RKO (cell line): Measurements from ENCODE around the gene IP6K1.
"Not testable (repeated sequence)": the region's sequence is repeated elsewhere in the genome, so short reads cannot be mapped to it uniquely, and the experiment has no call there.

Experiments
- DNase-seq: peaks from one replicate; pipeline ENCODE4 v3.0.0-alpha.2; 2016; ENCODE audit warnings: low spot score

The IP6K1 gene

GRCh38 chr3:49786357-49787181 lies at the start of gene IP6K1:
TSS of gene IP6K1 (minus strand) at chr3:49786542. CDS start at chr3:49748040, 38,502 bp downstream.
- DNase-seq = peak; percentile 100

GRCh38 chr3:49831341-49831740 lies 45.0 kb upstream of the IP6K1 start:
- DNase-seq = no peak

- DNase-seq = no peak
Measured at GRCh38 chr3:49826016-49826415, 39.7 kb upstream of the IP6K1 start.

GRCh38 chr3:49823131-49823530 lies 36.8 kb upstream of the IP6K1 start:
- DNase-seq = not testable (repeated sequence)

- DNase-seq = no peak
Measured at GRCh38 chr3:49813497-49814174, 27.3 kb upstream of the IP6K1 start, which contains the start of gene UBA7. TSS of gene UBA7 (minus strand) at chr3:49813953. CDS start at chr3:49813787, 166 bp downstream.

GRCh38 chr3:49812916-49813496 lies 26.7 kb upstream of the IP6K1 start:
- no peak for DNase-seq

GRCh38 chr3:49807431-49808114 lies 21.2 kb upstream of the IP6K1 start:
- DNase-seq = no peak

- DNase-seq = no peak
Measured at GRCh38 chr3:49806850-49807249, 20.5 kb upstream of the IP6K1 start.

GRCh38 chr3:49805897-49806701 lies 19.8 kb upstream of the IP6K1 start:
- DNase-seq = no peak

- no peak for DNase-seq
Measured at GRCh38 chr3:49805367-49805782, 19.0 kb upstream of the IP6K1 start.

GRCh38 chr3:49804141-49805041 lies 18.0 kb upstream of the IP6K1 start:
- no peak for DNase-seq

- DNase-seq = peak; percentile 46
Measured at GRCh38 chr3:49803465-49804140, 17.3 kb upstream of the IP6K1 start.

- peak; percentile 88 for DNase-seq
Measured at GRCh38 chr3:49802719-49803464, 16.6 kb upstream of the IP6K1 start, which contains the start of gene INKA1. TSS of gene INKA1 (plus strand) at chr3:49803261. CDS start at chr3:49803393, 132 bp downstream.

GRCh38 chr3:49801160-49801559 lies 14.8 kb upstream of the IP6K1 start:
- no peak for DNase-seq

GRCh38 chr3:49799761-49800160 lies 13.4 kb upstream of the IP6K1 start, which contains the start of gene CDHR4:
TSS of gene CDHR4 (minus strand) at chr3:49799873. CDS start at chr3:49799812, 61 bp downstream.
- DNase-seq = peak; percentile 38

- no peak for DNase-seq
Measured at GRCh38 chr3:49799105-49799504, 12.8 kb upstream of the IP6K1 start.

GRCh38 chr3:49794926-49795905 lies 8.9 kb upstream of the IP6K1 start:
- DNase-seq = no peak

- DNase-seq = no peak
Measured at GRCh38 chr3:49794431-49794830, 8.1 kb upstream of the IP6K1 start.
